Mesothelial cell of epicardium (in vitro differentiated cells): ENCODE measurements around the gene MYOCD. TPM values are rescaled to one million over a fixed set of nuclear protein-coding genes. Genes with fewer than 3 reads are reported as not detected.

Experiments used
- total RNA-seq: library from RNA; stranded (reverse); gene quantifications from 3 replicates; pipeline ENCODE4 v1.2.1, GENCODE V29; 2021

Gene MYOCD
- total RNA-seq, 1 donor from 2014 or later = 10.3 TPM

Other genes starting within 250 kb of the MYOCD start
- 11.5 to 12.5 TPM (median 11.7 TPM) in 3 replicates for gene ARHGAP44, start 123.6 kb downstream of the MYOCD start, total RNA-seq